Measurements from ENCODE around the gene DSTN. TPM values are rescaled to one million over a fixed set of nuclear protein-coding genes. Genes with fewer than 3 reads are reported as not detected.

Gene DSTN
- total RNA-seq, 1 donor from 2014 or later: 20.1 TPM

GRCh38 chr20:17614176-17614811, 44.4 kb downstream of the DSTN start:
- intact Hi-C loops (cut with micrococcal nuclease): no loop called here
- ChIA-PET POLR2A (interaction anchor here (0.8 kb wide), 1 partner anchor 11 kb away, joined by 3 read pairs; no protein-coding TSS in a partner anchor), CTCF (interaction anchor here (1.0 to 1.4 kb wide), 2 partner anchors 77 to 109 kb away, joined by 3 read pairs; no protein-coding TSS in a partner anchor)
- Mint-ChIP-seq H3K36me3 (ENCODE audit: low read depth) (peaks cover 11% of the 10 kb centered on the region), H3K27me3 (no peaks in the 10 kb centered on the region), H3K4me3 (no peak overlapping the region), H3K4me1 (peaks cover 13% of the 10 kb centered on the region), H3K9me3 (no peaks in the 10 kb centered on the region), H3K27ac (no peak overlapping the region)
- ATAC-seq (ENCODE audit: low read depth): no peak
- DNase-seq: no peak
- TF ChIP-seq, protein P1, sequence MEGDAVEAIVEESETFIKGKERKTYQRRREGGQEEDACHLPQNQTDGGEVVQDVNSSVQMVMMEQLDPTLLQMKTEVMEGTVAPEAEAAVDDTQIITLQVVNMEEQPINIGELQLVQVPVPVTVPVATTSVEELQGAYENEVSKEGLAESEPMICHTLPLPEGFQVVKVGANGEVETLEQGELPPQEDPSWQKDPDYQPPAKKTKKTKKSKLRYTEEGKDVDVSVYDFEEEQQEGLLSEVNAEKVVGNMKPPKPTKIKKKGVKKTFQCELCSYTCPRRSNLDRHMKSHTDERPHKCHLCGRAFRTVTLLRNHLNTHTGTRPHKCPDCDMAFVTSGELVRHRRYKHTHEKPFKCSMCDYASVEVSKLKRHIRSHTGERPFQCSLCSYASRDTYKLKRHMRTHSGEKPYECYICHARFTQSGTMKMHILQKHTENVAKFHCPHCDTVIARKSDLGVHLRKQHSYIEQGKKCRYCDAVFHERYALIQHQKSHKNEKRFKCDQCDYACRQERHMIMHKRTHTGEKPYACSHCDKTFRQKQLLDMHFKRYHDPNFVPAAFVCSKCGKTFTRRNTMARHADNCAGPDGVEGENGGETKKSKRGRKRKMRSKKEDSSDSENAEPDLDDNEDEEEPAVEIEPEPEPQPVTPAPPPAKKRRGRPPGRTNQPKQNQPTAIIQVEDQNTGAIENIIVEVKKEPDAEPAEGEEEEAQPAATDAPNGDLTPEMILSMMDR (IDR thresholded peaks at IDR 0.05): no peak

DNA sequence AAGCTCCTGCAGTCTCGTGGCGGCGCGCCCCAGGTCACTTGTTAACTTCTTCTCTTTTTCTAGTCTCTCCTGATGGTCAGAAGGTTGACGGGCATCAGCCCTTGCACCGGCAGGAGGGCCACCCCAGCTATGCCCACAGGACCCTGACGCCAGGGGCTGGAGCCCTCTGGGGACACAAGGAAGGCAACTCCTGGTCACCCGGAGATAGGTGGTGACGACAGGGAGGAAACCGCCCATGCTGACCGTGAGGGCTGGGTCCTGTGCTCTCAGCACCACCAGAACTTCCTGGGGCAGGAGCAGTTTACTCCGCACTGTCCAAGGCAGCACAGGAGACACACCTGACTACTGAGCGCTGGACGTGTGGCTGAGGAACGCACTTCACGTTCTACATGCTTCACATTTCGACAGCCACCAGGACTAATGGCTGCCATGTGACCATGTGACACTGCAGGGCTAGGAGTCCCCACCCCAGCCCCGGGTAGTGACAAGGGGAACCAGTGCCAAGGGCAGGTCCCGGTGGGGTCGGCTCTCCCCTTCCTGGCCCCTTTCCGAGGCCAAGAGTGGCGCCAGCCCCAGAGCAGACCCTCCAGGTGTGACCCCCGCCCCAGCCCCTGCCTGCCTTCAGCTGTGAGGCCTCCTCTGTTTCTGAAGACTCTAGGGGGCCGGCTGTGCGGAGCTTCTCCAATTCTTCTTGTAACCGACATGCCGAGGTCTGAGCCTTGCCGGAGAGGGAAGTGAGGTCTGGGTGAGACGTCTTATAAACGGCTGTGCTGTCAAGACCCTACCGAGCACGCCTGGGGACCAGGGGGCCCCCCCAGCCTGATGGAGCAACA, 45.2 kb downstream of the DSTN start:
- ChIA-PET CTCF (interaction anchor here (1.0 to 1.8 kb wide), 4 partner anchors 78 to 114 kb away, joined by 3 to 5 read pairs (median 3); no protein-coding TSS in a partner anchor), POLR2A (interaction anchor here (0.7 to 0.8 kb wide), 2 partner anchors 10 to 45 kb away, joined by 3 read pairs; partner anchors contain the start of gene DSTN)
- DNase-seq (no peak), ATAC-seq (ENCODE audit: low read depth) (peak; percentile 26)
- H3K9me3 Mint-ChIP-seq: no peaks in the 10 kb centered on the region
- TF ChIP-seq, protein P1 (IDR thresholded peaks at IDR 0.05): no peak
- peaks cover 11% of the 10 kb centered on the region for H3K4me1 Mint-ChIP-seq
- H3K4me3 Mint-ChIP-seq: no peak overlapping the region
- no peak overlapping the region for H3K27ac Mint-ChIP-seq
- H3K36me3 Mint-ChIP-seq (ENCODE audit: low read depth): peaks cover 19% of the 10 kb centered on the region
- H3K27me3 Mint-ChIP-seq: no peaks in the 10 kb centered on the region
- intact Hi-C loops (cut with micrococcal nuclease): loop anchor here (5.0 kb wide), 1 partner anchor 43 kb away; the partner anchor contains the start of gene DSTN

DNA sequence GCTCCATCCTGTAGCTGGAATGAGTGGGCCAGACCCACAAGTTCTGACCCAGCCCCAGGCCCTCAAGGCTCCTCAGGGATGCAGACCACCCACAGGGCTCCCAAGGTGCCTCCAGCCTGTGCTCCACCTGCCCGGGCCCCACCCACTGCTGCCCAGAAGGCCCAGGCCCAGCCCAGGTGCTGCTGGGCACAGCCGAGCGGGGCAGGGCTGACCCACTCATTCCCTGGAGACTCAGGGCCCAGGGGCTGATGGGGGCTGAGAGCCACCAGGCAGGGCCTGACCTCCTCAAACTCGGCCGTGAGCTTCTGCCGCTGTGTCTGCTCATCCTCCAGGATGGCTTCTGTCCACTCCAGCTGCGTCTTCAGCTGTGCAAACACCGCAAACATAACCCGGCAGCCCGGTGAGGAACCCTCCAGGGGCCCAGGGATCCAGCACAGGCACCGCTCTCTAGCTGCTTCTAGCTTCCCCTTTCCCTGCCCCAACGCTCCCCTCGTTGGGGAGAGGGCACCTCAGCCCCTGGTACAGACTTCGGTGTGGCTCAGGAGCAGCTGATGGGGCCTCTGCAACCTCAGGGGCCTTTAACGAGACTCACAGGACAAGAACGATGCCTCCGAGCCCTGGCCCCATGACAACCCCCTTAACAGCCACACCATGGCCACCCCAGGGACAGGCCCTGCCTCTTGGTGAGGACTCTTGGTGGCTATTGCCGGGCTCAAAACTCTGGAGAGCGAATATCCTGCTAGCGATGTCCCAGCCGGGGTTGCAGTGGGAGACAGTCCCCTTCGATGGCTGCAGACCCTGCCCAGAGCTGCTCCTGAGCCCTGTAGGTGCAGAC, 46.0 kb downstream of the DSTN start:
- CTCF ChIA-PET: interaction anchor here (1.0 to 2.7 kb wide), 3 partner anchors 79 to 115 kb away, joined by 3 to 13 read pairs (median 5); no protein-coding TSS in a partner anchor
- intact Hi-C loops (cut with micrococcal nuclease): loop anchor here (5.0 kb wide), 1 partner anchor 44 kb away; the partner anchor contains the start of gene DSTN
- Mint-ChIP-seq H3K4me1 (peaks cover 2% of the 10 kb centered on the region), H3K9me3 (no peaks in the 10 kb centered on the region), H3K27ac (no peak overlapping the region), H3K4me3 (no peak overlapping the region), H3K36me3 (ENCODE audit: low read depth) (peaks cover 26% of the 10 kb centered on the region), H3K27me3 (no peaks in the 10 kb centered on the region)
- ATAC-seq (ENCODE audit: low read depth) (no peak), DNase-seq (no peak)
- POLR2A ChIA-PET: interaction anchor here (0.7 kb wide), 1 partner anchor 46 kb away, joined by 3 read pairs; the partner anchor contains the start of gene DSTN
- TF ChIP-seq, protein P1 (IDR thresholded peaks at IDR 0.05): no peak

DNA sequence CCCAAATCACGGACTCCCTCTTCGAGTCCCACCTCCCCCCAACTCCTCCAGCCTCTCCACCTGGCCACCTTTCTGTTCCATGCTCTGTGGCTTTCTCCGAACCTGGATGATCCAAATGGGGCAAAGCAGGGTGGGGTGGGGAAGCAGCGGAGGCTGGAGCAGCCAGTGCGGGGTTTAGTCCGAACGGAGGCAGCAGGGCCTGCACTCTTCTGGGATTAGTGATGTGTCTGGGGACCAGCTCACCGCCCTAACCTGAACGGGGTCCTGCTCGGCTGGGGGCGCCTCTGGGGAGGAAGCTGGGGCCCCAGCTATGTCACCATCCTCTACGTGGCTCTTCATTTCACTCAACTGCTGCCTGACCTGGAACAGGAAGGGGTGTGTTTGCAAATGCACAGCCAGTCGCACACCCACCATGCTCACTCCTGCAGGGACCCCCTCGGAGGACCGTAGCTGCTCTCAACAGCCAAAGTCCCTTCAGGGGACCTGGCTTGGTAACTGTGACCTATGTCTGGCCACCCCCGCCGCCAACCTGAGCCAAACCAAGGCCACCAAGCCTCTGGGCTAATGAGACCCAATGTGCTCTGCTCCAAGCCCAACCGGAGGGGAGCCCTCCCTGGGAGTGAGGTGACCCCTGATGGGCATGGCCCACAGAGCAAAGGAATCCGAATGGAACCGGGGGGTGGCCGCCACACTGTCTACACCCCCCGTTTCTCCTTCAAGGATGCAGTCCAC, 46.8 kb downstream of the DSTN start:
- Mint-ChIP-seq H3K9me3 (no peaks in the 10 kb centered on the region), H3K4me1 (peaks cover 2% of the 10 kb centered on the region), H3K27ac (no peak overlapping the region), H3K36me3 (ENCODE audit: low read depth) (peaks cover 32% of the 10 kb centered on the region), H3K4me3 (no peak overlapping the region), H3K27me3 (no peaks in the 10 kb centered on the region)
- TF ChIP-seq, protein P1 (IDR thresholded peaks at IDR 0.05): no peak
- intact Hi-C loops (cut with micrococcal nuclease): loop anchor here (1.0 to 5.0 kb wide), 3 partner anchors 44 to 111 kb away; partner anchors contain the start of gene DSTN
- DNase-seq: peak; percentile 13
- ATAC-seq (ENCODE audit: low read depth): no peak
- ChIA-PET CTCF (interaction anchor here (1.0 to 2.7 kb wide), 3 partner anchors 80 to 116 kb away, joined by 3 to 13 read pairs (median 5); no protein-coding TSS in a partner anchor), POLR2A (no interaction called here)
